ENCODE results near the gene GNE. TPM values are rescaled to one million over a fixed set of nuclear protein-coding genes. Genes with fewer than 3 reads are reported as not detected.
A peak's percentile ranks its signal among the peaks of the same experiment; 100 is the strongest.
"Not testable (repeated sequence)": the region's sequence is repeated elsewhere in the genome, so short reads cannot be mapped to it uniquely, and the experiment has no call there.

GNE gene
- total RNA-seq, 1 experiment from 2014 or later: 8.4 TPM

GRCh38 chr9:36180243-36180642 lies 78.0 kb downstream of the GNE start:
- RAD21 ChIA-PET (ENCODE audit: low non-redundant PET in 1 of 2, low total read pairs in 2 of 2, uncharacterized antibody in 2 of 2, unreplicated experiment in 2 of 2); H3K4me3 ChIP-seq (replicated peaks in 1 of 2; ENCODE audit: low read depth in 1 of 2, low read length in 2 of 2); DNase-seq (ENCODE audit: low read depth, low spot score); ATAC-seq; H4K20me1 ChIP-seq (ENCODE audit: insufficient read depth); H3K27ac ChIP-seq (ENCODE audit: low read depth, low read length); H3K9me3 ChIP-seq (ENCODE audit: control insufficient read depth in 1 of 2, insufficient read depth in 1 of 2, low read depth in 1 of 2, low read length in 2 of 2); BruUV-seq (replicated peaks); H3K9me2 ChIP-seq (ENCODE audit: insufficient read depth); H3K4me2 ChIP-seq (ENCODE audit: low read length); POLR2A ChIA-PET; H3K36me3 ChIP-seq (ENCODE audit: control insufficient read depth in 1 of 2, insufficient read depth in 2 of 2, low read length in 2 of 2); H3K79me2 ChIP-seq (ENCODE audit: insufficient read depth, low read length); CTCF ChIA-PET; intact Hi-C loops (cut with micrococcal nuclease); H3K4me1 ChIP-seq (ENCODE audit: control insufficient read depth in 1 of 2, insufficient read depth in 2 of 2, low read length in 2 of 2); H2AFZ ChIP-seq (ENCODE audit: low read depth, low read length, poor library complexity, severe bottlenecking); H3K9ac ChIP-seq (ENCODE audit: low read length); H3K27me3 ChIP-seq (ENCODE audit: insufficient read depth, low read length): not testable (repeated sequence)
- 0 out of 2 replicates have a peak, but pooled peaks have one; percentile 23 for TF ChIP-seq CBX3 (IDR thresholded peaks at IDR 0.05; ENCODE audit: low read depth)

DNA sequence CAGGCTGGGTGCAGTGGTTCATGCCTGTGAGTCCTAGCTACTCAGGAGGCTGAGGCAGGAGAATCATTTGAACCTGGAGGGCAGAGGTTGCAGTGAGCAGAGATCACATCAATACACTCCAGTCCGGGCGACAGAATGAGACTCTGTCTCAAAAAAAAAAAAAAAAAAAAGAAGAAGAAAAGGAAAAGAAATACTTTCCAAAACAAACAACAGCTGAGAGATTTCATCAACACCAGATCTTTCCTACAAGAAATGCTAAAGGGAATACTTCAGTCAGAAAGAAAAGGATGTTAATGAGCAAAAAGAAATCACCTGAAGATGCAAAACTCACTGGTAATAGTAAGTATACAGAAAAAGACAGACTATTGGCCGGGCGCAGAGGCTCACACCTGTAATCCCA lies 80.7 kb downstream of the GNE start:
- H4K20me1 ChIP-seq (ENCODE audit: insufficient read depth): no peaks in the 10 kb centered on the region
- ChIA-PET POLR2A (no interaction called here), RAD21 (ENCODE audit: low non-redundant PET in 1 of 2, low total read pairs in 2 of 2, uncharacterized antibody in 2 of 2, unreplicated experiment in 2 of 2) (no interaction called here), CTCF (no interaction called here)
- no peaks in the 10 kb centered on the region for H3K9me2 ChIP-seq (ENCODE audit: insufficient read depth)
- no peak overlapping the region for H2AFZ ChIP-seq (ENCODE audit: low read depth, low read length, poor library complexity, severe bottlenecking)
- H3K4me2 ChIP-seq (ENCODE audit: low read length): no peak overlapping the region
- no peaks in the 10 kb centered on the region for H3K4me1 ChIP-seq (ENCODE audit: control insufficient read depth in 1 of 2, insufficient read depth in 2 of 2, low read length in 2 of 2)
- H3K9ac ChIP-seq (ENCODE audit: low read length): no peak overlapping the region
- DNase-seq (ENCODE audit: low read depth, low spot score) (no peak), ATAC-seq (no peak)
- H3K27me3 ChIP-seq (ENCODE audit: insufficient read depth, low read length): no peaks in the 10 kb centered on the region
- intact Hi-C loops (cut with micrococcal nuclease): no loop called here
- TF ChIP-seq, protein P1, sequence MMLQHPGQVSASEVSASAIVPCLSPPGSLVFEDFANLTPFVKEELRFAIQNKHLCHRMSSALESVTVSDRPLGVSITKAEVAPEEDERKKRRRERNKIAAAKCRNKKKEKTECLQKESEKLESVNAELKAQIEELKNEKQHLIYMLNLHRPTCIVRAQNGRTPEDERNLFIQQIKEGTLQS (IDR thresholded peaks at IDR 0.05): no peak
- TF ChIP-seq EGR1 (IDR thresholded peaks at IDR 0.05; ENCODE audit: low read depth): no peak
- no peak for TF ChIP-seq YY1 (IDR thresholded peaks at IDR 0.05; ENCODE audit: extremely low read depth, insufficient replicate concordance, low read depth, low read length)
- TF ChIP-seq ELF1 (IDR thresholded peaks at IDR 0.05; ENCODE audit: borderline replicate concordance, low read depth): no peak
- TF ChIP-seq CEBPB (IDR thresholded peaks at IDR 0.05; ENCODE audit: low read depth): no peak
- TF ChIP-seq, protein P2, sequence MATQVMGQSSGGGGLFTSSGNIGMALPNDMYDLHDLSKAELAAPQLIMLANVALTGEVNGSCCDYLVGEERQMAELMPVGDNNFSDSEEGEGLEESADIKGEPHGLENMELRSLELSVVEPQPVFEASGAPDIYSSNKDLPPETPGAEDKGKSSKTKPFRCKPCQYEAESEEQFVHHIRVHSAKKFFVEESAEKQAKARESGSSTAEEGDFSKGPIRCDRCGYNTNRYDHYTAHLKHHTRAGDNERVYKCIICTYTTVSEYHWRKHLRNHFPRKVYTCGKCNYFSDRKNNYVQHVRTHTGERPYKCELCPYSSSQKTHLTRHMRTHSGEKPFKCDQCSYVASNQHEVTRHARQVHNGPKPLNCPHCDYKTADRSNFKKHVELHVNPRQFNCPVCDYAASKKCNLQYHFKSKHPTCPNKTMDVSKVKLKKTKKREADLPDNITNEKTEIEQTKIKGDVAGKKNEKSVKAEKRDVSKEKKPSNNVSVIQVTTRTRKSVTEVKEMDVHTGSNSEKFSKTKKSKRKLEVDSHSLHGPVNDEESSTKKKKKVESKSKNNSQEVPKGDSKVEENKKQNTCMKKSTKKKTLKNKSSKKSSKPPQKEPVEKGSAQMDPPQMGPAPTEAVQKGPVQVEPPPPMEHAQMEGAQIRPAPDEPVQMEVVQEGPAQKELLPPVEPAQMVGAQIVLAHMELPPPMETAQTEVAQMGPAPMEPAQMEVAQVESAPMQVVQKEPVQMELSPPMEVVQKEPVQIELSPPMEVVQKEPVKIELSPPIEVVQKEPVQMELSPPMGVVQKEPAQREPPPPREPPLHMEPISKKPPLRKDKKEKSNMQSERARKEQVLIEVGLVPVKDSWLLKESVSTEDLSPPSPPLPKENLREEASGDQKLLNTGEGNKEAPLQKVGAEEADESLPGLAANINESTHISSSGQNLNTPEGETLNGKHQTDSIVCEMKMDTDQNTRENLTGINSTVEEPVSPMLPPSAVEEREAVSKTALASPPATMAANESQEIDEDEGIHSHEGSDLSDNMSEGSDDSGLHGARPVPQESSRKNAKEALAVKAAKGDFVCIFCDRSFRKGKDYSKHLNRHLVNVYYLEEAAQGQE (IDR thresholded peaks at IDR 0.05; ENCODE audit: low read depth): no peak
- TF ChIP-seq, protein P3, sequence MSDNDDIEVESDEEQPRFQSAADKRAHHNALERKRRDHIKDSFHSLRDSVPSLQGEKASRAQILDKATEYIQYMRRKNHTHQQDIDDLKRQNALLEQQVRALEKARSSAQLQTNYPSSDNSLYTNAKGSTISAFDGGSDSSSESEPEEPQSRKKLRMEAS (IDR thresholded peaks at IDR 0.05): no peak
- TF ChIP-seq POLR2AphosphoS5 (IDR thresholded peaks at IDR 0.05; ENCODE audit: low read depth, low read length): no peak
- TF ChIP-seq FOSL1 (IDR thresholded peaks at IDR 0.05; ENCODE audit: low read depth): no peak
- TF ChIP-seq TCF7L2 (IDR thresholded peaks at IDR 0.05; ENCODE audit: borderline replicate concordance, extremely low read depth, insufficient read depth, insufficient read length): no peak
- no peak for TF ChIP-seq SIN3A (IDR thresholded peaks at IDR 0.05; ENCODE audit: low read depth)
- no peak for TF ChIP-seq POLR2A (IDR thresholded peaks at IDR 0.05; ENCODE audit: borderline replicate concordance, extremely low read depth, insufficient read depth, insufficient read length)
- no peak for TF ChIP-seq CBX3 (IDR thresholded peaks at IDR 0.05; ENCODE audit: low read depth)
- no peak for TF ChIP-seq JUND (IDR thresholded peaks at IDR 0.05)
- no peak for TF ChIP-seq ZNF274 (IDR thresholded peaks at IDR 0.05; ENCODE audit: low read depth, low read length)
- TF ChIP-seq CTCF (IDR thresholded peaks at IDR 0.05 in 2 of 3, conservative IDR thresholded peaks at IDR 0.05 in 1 of 3; ENCODE audit: borderline replicate concordance in 1 of 3, insufficient read depth in 1 of 3, low read depth in 2 of 3, low read length in 2 of 3): no peak
- no peak for TF ChIP-seq ZFX (IDR thresholded peaks at IDR 0.05)
- no peaks in the 10 kb centered on the region for H3K79me2 ChIP-seq (ENCODE audit: insufficient read depth, low read length)
- no TSS peak for BruUV-seq (replicated peaks)
- H3K4me3 ChIP-seq (replicated peaks in 1 of 2; ENCODE audit: low read depth in 1 of 2, low read length in 2 of 2): no peak overlapping the region
- H3K27ac ChIP-seq (ENCODE audit: low read depth, low read length): no peak overlapping the region
- H3K9me3 ChIP-seq (ENCODE audit: control insufficient read depth in 1 of 2, insufficient read depth in 1 of 2, low read depth in 1 of 2, low read length in 2 of 2): no peaks in the 10 kb centered on the region
- no peaks in the 10 kb centered on the region for H3K36me3 ChIP-seq (ENCODE audit: control insufficient read depth in 1 of 2, insufficient read depth in 2 of 2, low read length in 2 of 2)
